K562 (cell line): ENCODE results near the gene LMBR1L. TPM values are rescaled to one million over a fixed set of nuclear protein-coding genes. Genes with fewer than 3 reads are reported as not detected.

ENCODE experiments used
- BHLHE40 ChIP-seq: IDR thresholded peaks from 2 replicates; pipeline ENCODE4 v1.6.1; 2011; ENCODE audit warnings: low read length, improper control_type of control experiment
- CBFA2T3 ChIP-seq: fragments of 450-650 bp; IDR thresholded peaks from 2 replicates; pipeline ENCODE4 v1.6.1; 2017
- CHCHD3 ChIP-seq: fragments of 250-450 bp; sonication (Bioruptor Pico); IDR thresholded peaks from 2 replicates; pipeline ENCODE4 v2.1.2; 2022; ENCODE audit warnings: mild to moderate bottlenecking
- ILK ChIP-seq: fragments of 450-650 bp; IDR thresholded peaks from 2 replicates; pipeline ENCODE4 v1.6.1; 2016; ENCODE audit warnings: missing genetic modification characterization, low read depth, mild to moderate bottlenecking, missing compliant biosample characterization, moderate library complexity, borderline replicate concordance
- IRF2 ChIP-seq: sonication (generic); formaldehyde crosslinking; IDR thresholded peaks from 2 replicates; pipeline ENCODE4 v1.8.1; 2022; ENCODE audit warnings: mild to moderate bottlenecking, missing genetic modification reagents
- MAZ ChIP-seq, 2 experiments: fragments of 450-650 bp in 1 of 2; sonication (generic) in 1 of 2; formaldehyde crosslinking; IDR thresholded peaks in 1 of 2; conservative IDR thresholded peaks in 1 of 2; 2 replicates each; pipeline versions ENCODE4 v1.4.0 to v1.5.0; 2020; ENCODE audit warnings: mild to moderate bottlenecking in 1 of 2, missing genetic modification reagents in 1 of 2
- MCM3 ChIP-seq: fragments of 450-650 bp; IDR thresholded peaks from 2 replicates; pipeline ENCODE4 v1.6.1; 2016
- NFATC3 ChIP-seq: fragments of 450-650 bp; IDR thresholded peaks from 2 replicates; pipeline ENCODE4 v1.6.1; 2017; ENCODE audit warnings: mild to moderate bottlenecking
- NR2C1 ChIP-seq, 2 experiments: fragments of 450-650 bp; IDR thresholded peaks; 2 replicates each; pipeline ENCODE4 v1.6.1; 2017; ENCODE audit warnings: mild to moderate bottlenecking in 2 of 2, antibody characterized with exemption in 1 of 2, inconsistent platforms in 1 of 2, missing compliant biosample characterization in 1 of 2, missing genetic modification characterization in 1 of 2
- PTRF ChIP-seq: fragments of 450-650 bp; IDR thresholded peaks from 2 replicates; pipeline ENCODE4 v1.6.1; 2016; ENCODE audit warnings: mild to moderate bottlenecking, missing genetic modification characterization, missing compliant biosample characterization
- SFPQ ChIP-seq: fragments of 200-400 bp; formaldehyde crosslinking; IDR thresholded peaks from 2 replicates; pipeline ENCODE4 v1.6.1; 2017; ENCODE audit warnings: mild to moderate bottlenecking, low read depth, low read length, moderate library complexity
- TRIM25 ChIP-seq: fragments of 450-650 bp; IDR thresholded peaks from 2 replicates; pipeline ENCODE4 v1.7.0; 2016; ENCODE audit warnings: borderline replicate concordance
- TRIM28 ChIP-seq: fragments of 450-650 bp; IDR thresholded peaks from 2 replicates; pipeline ENCODE4 v1.6.1; 2017
- ZEB2 ChIP-seq: fragments of 450-650 bp; IDR thresholded peaks from 2 replicates; pipeline ENCODE4 v1.6.1; 2016
- ZNF589 ChIP-seq: fragments of 200-800 bp; sonication (Bioruptor generic); IDR thresholded peaks from 2 replicates; pipeline ENCODE4 v1.6.1; 2016; ENCODE audit warnings: low read depth, missing genetic modification characterization, missing compliant biosample characterization
- ZNF644 ChIP-seq: fragments of 200-800 bp; sonication (Bioruptor generic); IDR thresholded peaks from 2 replicates; pipeline ENCODE4 v1.6.1; 2016; ENCODE audit warnings: low read depth, missing genetic modification characterization, missing compliant biosample characterization
- polyA plus RNA-seq, 8 experiments: library from polyadenylated mRNA; depleted of rRNA in 4 of 8; stranded (reverse) in 5 of 8; unstranded in 3 of 8; fragments of >200 nt; fragmentation: Nextera tagmentation in 2 of 8; fragmentation: Illumina TruSeq in 1 of 8; extraction: Ambion mirVana in 2 of 8; extraction: Trizol in 1 of 8; gene quantifications; 2 replicates each; pipeline versions ENCODE4 v1.2.1 to v1.2.3, GENCODE V29; 2011 to 2014; ENCODE audit warnings: inconsistent platforms in 1 of 8, missing spikeins in 1 of 8
- total RNA-seq, 7 experiments: library from RNA; depleted of rRNA in 6 of 7; stranded (reverse); fragments of >200 nt in 6 of 7; fragmentation: Illumina TruSeq in 2 of 7; extraction: Trizol in 2 of 7; gene quantifications; 2 replicates each; pipeline versions ENCODE4 v1.2.1 to v1.2.3, GENCODE V29; 2011 to 2021; ENCODE audit warnings: low replicate concordance in 1 of 7
- TF ChIP-seq, protein P1 (sequence below): sonication (generic); formaldehyde crosslinking; IDR thresholded peaks from 2 replicates; pipeline ENCODE4 v1.8.0; 2022; ENCODE audit warnings: mild to moderate bottlenecking, missing genetic modification reagents
- TF ChIP-seq, protein P2 (sequence below): fragments of 450-650 bp; formaldehyde crosslinking; IDR thresholded peaks from 2 replicates; pipeline ENCODE4 v1.4.0; 2020; ENCODE audit warnings: mild to moderate bottlenecking

Gene LMBR1L
- total and polyA plus RNA-seq, 9 of the 15 experiments (the other 6 are each of a cell fraction or from before 2014, with no cell fraction given) = 2.5 to 57.0 (median 31.1) TPM

DNA sequence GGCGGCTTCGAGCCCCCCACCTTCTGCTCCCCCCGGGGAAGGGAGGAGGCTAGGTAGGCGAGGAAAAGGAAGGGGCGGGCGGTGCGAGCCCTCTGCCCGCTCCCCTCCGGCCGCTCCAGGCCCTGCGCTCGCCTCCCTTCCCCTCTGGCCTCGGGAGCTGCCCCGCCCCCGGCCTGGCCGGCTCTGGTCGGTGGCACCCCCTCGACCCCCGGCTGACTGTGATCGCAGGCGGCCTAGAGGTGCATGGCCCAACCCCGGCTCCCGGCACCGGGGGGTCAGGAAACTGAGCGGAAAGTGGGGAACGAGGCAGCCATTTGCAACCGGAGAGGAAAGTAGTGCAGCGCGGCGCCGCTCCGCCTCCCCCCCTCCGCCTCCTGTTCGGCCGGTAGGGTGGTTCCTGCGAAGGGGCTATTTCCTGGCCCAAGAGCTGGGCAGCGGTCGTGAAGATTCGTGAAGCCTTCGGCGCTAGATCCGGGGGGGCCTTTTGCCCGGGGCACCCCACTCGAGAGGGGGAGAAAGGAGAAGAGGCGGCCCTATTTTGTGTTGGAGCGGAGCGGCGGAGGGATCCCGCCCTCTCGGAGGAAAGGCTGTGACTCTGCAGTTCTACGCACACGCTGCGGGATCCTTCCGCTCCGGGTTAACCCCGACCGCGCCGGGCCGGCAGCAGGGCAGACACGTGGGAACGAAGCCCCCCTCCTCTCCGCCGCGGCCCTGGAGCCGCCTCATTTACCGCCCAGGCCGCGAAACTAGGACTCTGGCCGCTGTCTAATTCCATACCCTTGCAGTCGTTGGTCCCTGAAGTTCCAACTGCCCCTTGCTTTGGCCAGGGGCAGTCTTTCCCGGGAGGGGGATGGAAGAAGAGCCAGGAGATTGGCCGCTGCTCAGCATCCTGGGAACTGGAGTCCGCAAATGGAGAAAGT is 50.1 kb downstream of the LMBR1L start, which contains the start of gene KMT2D (continued):
- peak; percentile 98 to 99 for TF ChIP-seq MAZ (CRISPR knock-in tag; conservative IDR thresholded peaks at IDR 0.05 in 1 of 2, IDR thresholded peaks at IDR 0.05 in 1 of 2)
- 0 out of 2 replicates have a peak, but pooled peaks have one; percentile 37 for TF ChIP-seq ZEB2
- TF ChIP-seq TRIM25 = 0 out of 2 replicates have a peak, but pooled peaks have one; percentile 21
- TF ChIP-seq ZNF589 = no peak
- TF ChIP-seq CHCHD3 (CRISPR knock-in tag) = 0 out of 2 replicates have a peak, but pooled peaks have one; percentile 44
- no peak for TF ChIP-seq SFPQ
- no peak for TF ChIP-seq MCM3
- no peak for TF ChIP-seq PTRF (tag)
- TF ChIP-seq IRF2 (CRISPR knock-in tag) = no peak
- TF ChIP-seq NR2C1 (IDR thresholded peaks at IDR 0.05) = peak; percentile 80
- peak; percentile 78 for TF ChIP-seq NR2C1 (tag; IDR thresholded peaks at IDR 0.05)
- no peak for TF ChIP-seq ILK (tag)
- peak; percentile 35; the same call in 1 of the 2 replicates for TF ChIP-seq CBFA2T3
- TF ChIP-seq, protein P1, sequence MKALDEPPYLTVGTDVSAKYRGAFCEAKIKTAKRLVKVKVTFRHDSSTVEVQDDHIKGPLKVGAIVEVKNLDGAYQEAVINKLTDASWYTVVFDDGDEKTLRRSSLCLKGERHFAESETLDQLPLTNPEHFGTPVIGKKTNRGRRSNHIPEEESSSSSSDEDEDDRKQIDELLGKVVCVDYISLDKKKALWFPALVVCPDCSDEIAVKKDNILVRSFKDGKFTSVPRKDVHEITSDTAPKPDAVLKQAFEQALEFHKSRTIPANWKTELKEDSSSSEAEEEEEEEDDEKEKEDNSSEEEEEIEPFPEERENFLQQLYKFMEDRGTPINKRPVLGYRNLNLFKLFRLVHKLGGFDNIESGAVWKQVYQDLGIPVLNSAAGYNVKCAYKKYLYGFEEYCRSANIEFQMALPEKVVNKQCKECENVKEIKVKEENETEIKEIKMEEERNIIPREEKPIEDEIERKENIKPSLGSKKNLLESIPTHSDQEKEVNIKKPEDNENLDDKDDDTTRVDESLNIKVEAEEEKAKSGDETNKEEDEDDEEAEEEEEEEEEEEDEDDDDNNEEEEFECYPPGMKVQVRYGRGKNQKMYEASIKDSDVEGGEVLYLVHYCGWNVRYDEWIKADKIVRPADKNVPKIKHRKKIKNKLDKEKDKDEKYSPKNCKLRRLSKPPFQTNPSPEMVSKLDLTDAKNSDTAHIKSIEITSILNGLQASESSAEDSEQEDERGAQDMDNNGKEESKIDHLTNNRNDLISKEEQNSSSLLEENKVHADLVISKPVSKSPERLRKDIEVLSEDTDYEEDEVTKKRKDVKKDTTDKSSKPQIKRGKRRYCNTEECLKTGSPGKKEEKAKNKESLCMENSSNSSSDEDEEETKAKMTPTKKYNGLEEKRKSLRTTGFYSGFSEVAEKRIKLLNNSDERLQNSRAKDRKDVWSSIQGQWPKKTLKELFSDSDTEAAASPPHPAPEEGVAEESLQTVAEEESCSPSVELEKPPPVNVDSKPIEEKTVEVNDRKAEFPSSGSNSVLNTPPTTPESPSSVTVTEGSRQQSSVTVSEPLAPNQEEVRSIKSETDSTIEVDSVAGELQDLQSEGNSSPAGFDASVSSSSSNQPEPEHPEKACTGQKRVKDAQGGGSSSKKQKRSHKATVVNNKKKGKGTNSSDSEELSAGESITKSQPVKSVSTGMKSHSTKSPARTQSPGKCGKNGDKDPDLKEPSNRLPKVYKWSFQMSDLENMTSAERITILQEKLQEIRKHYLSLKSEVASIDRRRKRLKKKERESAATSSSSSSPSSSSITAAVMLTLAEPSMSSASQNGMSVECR (CRISPR knock-in tag) = peak; percentile 97
- no peak for TF ChIP-seq NFATC3
- no peak; the same call in 1 of the 2 replicates for TF ChIP-seq TRIM28
- no peak for TF ChIP-seq ZNF644 (tag)
- TF ChIP-seq, protein P2, sequence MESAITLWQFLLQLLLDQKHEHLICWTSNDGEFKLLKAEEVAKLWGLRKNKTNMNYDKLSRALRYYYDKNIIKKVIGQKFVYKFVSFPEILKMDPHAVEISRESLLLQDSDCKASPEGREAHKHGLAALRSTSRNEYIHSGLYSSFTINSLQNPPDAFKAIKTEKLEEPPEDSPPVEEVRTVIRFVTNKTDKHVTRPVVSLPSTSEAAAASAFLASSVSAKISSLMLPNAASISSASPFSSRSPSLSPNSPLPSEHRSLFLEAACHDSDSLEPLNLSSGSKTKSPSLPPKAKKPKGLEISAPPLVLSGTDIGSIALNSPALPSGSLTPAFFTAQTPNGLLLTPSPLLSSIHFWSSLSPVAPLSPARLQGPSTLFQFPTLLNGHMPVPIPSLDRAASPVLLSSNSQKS (CRISPR knock-in tag) = no peak
- peak; percentile 44; the same call in 1 of the 2 replicates for TF ChIP-seq BHLHE40
